ENCODE results near the gene MLPH. TPM values are rescaled to one million over a fixed set of nuclear protein-coding genes. Genes with fewer than 3 reads are reported as not detected.

Gene MLPH
- total RNA-seq, 1 experiment from 2014 or later = 237 TPM

DNA sequence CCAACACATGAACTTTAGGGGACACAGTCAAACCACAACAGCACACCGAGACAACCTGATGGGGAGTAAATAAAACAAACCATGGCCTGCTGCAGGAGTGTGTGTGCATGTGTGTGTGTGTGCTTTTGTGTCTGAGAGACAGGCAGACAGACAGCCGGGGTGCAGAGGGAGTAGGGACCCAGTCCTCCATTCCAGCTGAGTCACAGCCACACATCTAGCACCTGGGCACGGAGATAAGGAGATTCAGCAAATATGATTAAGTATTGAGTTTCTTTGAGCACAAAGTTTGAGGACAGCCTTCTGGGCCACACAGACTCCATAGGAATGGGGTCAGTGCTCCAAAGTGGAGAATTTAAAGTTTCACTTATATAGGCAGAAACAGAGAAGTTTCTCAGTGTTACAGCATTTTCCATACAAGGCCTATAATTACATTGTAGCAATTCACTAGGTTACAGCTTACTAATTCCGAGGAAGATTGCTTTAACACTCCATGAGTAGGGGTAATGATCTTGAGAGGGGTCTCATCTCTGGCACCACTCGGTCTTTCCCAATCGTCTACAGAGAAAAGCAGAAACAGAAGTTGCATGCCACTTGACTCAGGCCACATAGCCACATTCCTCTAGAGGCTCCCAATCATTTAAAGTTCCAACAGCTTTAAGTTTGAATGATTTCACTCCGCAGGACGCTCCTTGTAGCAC is 48.5 kb downstream of the MLPH start:
- Histone ChIP-seq H3K9me2 (ENCODE audit: insufficient read depth) (no peaks in the 10 kb centered on the region), H3K36me3 (ENCODE audit: low read depth) (peaks cover 68% of the 10 kb centered on the region), H3K79me2 (ENCODE audit: low read depth) (no peaks in the 10 kb centered on the region), H3K4me1 (replicated peaks; ENCODE audit: insufficient read depth) (no peaks in the 10 kb centered on the region), H2AFZ (no peak overlapping the region), H3K9me3 (ENCODE audit: insufficient read depth, low read depth) (no peaks in the 10 kb centered on the region), H4K20me1 (ENCODE audit: insufficient read depth) (peaks cover 18% of the 10 kb centered on the region), H3K27ac (no peak overlapping the region), H3F3A (ENCODE audit: insufficient read depth, low read depth) (peaks cover 71% of the 10 kb centered on the region), H3K4me3 (no peak overlapping the region), H3K4me2 (no peak overlapping the region), H3K27me3 (ENCODE audit: insufficient read depth, low read depth) (no peaks in the 10 kb centered on the region)
- no TSS peak for BruUV-seq (replicated peaks)
- ChIA-PET POLR2A (ENCODE audit: unreplicated experiment) (interaction anchor here (0.6 kb wide), 1 partner anchor 324 kb away, joined by 3 read pairs; the partner anchor contains the start of gene RAMP1), CTCF (interaction anchor here (0.5 kb wide), 2 partner anchors 376 to 732 kb away, joined by 5 read pairs; no protein-coding TSS in a partner anchor)
- DNase-seq = no peak
- intact Hi-C loops (cut with micrococcal nuclease; ENCODE audit: unreplicated experiment) = no loop called here
- no peak for TF ChIP-seq EZH2 (IDR thresholded peaks at IDR 0.05; ENCODE audit: low read depth)
- TF ChIP-seq, protein P1, sequence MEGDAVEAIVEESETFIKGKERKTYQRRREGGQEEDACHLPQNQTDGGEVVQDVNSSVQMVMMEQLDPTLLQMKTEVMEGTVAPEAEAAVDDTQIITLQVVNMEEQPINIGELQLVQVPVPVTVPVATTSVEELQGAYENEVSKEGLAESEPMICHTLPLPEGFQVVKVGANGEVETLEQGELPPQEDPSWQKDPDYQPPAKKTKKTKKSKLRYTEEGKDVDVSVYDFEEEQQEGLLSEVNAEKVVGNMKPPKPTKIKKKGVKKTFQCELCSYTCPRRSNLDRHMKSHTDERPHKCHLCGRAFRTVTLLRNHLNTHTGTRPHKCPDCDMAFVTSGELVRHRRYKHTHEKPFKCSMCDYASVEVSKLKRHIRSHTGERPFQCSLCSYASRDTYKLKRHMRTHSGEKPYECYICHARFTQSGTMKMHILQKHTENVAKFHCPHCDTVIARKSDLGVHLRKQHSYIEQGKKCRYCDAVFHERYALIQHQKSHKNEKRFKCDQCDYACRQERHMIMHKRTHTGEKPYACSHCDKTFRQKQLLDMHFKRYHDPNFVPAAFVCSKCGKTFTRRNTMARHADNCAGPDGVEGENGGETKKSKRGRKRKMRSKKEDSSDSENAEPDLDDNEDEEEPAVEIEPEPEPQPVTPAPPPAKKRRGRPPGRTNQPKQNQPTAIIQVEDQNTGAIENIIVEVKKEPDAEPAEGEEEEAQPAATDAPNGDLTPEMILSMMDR (conservative IDR thresholded peaks at IDR 0.05) = no peak

DNA sequence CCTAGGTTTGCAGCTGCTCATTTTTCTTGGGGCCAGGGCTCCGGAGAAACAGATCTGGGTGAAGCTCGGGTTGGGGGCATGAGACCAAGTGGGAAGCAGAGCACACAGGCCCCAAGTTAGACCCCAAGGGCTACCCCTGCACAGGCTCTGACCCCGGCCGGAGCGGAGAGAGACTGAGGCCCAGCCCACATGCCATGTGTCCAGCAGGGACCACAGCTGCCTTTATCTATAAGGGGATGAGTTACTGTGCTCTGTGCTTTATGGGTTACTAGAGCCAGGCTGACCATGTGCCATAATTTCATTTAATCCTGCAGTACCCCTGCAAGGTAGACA is 49.0 kb downstream of the MLPH start:
- peaks cover 63% of the 10 kb centered on the region for H3K36me3 ChIP-seq (ENCODE audit: low read depth)
- no peak overlapping the region for H2AFZ ChIP-seq
- H4K20me1 ChIP-seq (ENCODE audit: insufficient read depth) = peaks cover 18% of the 10 kb centered on the region
- H3K9me3 ChIP-seq (ENCODE audit: insufficient read depth, low read depth) = no peaks in the 10 kb centered on the region
- H3K27me3 ChIP-seq (ENCODE audit: insufficient read depth, low read depth) = no peaks in the 10 kb centered on the region
- no TSS peak for BruUV-seq (replicated peaks)
- intact Hi-C loops (cut with micrococcal nuclease; ENCODE audit: unreplicated experiment) = no loop called here
- no peak overlapping the region for H3K27ac ChIP-seq
- H3K4me1 ChIP-seq (replicated peaks; ENCODE audit: insufficient read depth) = no peaks in the 10 kb centered on the region
- no peak for DNase-seq
- no peak overlapping the region for H3K4me2 ChIP-seq
- no peak overlapping the region for H3K4me3 ChIP-seq
- H3K79me2 ChIP-seq (ENCODE audit: low read depth) = no peaks in the 10 kb centered on the region
- ChIA-PET POLR2A (ENCODE audit: unreplicated experiment) (interaction anchor here (0.6 kb wide), 1 partner anchor 324 kb away, joined by 3 read pairs; the partner anchor contains the start of gene RAMP1), CTCF (interaction anchor here (0.5 kb wide), 1 partner anchor 731 kb away, joined by 5 read pairs; no protein-coding TSS in a partner anchor)
- no peaks in the 10 kb centered on the region for H3K9me2 ChIP-seq (ENCODE audit: insufficient read depth)
- peaks cover 69% of the 10 kb centered on the region for H3F3A ChIP-seq (ENCODE audit: insufficient read depth, low read depth)
- TF ChIP-seq, protein P1 (conservative IDR thresholded peaks at IDR 0.05) = no peak
- no peak for TF ChIP-seq EZH2 (IDR thresholded peaks at IDR 0.05; ENCODE audit: low read depth)

DNA sequence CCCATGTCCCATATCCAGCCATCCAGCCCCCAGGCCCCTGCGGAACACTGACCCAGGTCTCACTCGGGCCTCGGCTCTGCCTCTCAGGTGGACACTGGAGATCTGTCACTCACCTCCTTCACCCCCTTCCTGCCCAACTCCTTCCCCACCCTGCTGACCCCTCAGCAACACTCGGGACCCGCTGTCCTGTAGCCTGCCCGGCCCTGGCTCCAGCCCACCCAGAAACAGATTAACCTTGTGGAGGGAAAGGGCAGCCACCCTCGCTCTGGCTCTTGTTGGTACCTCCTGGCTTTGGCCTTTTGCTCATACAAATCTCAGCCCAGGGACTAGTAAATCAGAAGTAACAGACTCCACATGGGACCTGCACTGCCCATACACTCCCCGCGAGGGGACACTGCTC is 49.6 kb downstream of the MLPH start:
- ChIA-PET POLR2A (ENCODE audit: unreplicated experiment) (no interaction called here), CTCF (no interaction called here)
- Histone ChIP-seq H3K79me2 (ENCODE audit: low read depth) (no peaks in the 10 kb centered on the region), H3K4me2 (no peak overlapping the region), H2AFZ (no peak overlapping the region), H3K4me3 (no peak overlapping the region), H3K9me2 (ENCODE audit: insufficient read depth) (no peaks in the 10 kb centered on the region), H3K27me3 (ENCODE audit: insufficient read depth, low read depth) (no peaks in the 10 kb centered on the region), H3F3A (ENCODE audit: insufficient read depth, low read depth) (peaks cover 68% of the 10 kb centered on the region), H3K36me3 (ENCODE audit: low read depth) (peaks cover 58% of the 10 kb centered on the region), H4K20me1 (ENCODE audit: insufficient read depth) (peaks cover 18% of the 10 kb centered on the region), H3K4me1 (replicated peaks; ENCODE audit: insufficient read depth) (no peaks in the 10 kb centered on the region), H3K9me3 (ENCODE audit: insufficient read depth, low read depth) (no peaks in the 10 kb centered on the region), H3K27ac (no peak overlapping the region)
- intact Hi-C loops (cut with micrococcal nuclease; ENCODE audit: unreplicated experiment) = no loop called here
- TF ChIP-seq EZH2 (IDR thresholded peaks at IDR 0.05; ENCODE audit: low read depth) = no peak
- TF ChIP-seq, protein P1 (conservative IDR thresholded peaks at IDR 0.05) = no peak
- no peak for DNase-seq
- no TSS peak for BruUV-seq (replicated peaks)

Data from PC-9 (cell line).